Measurements from ENCODE around the gene NCBP2L. TPM values are rescaled to one million over a fixed set of nuclear protein-coding genes. Genes with fewer than 3 reads are reported as not detected.

NCBP2L gene
- total RNA-seq, 1 experiment from 2014 or later, result not detected

DNA sequence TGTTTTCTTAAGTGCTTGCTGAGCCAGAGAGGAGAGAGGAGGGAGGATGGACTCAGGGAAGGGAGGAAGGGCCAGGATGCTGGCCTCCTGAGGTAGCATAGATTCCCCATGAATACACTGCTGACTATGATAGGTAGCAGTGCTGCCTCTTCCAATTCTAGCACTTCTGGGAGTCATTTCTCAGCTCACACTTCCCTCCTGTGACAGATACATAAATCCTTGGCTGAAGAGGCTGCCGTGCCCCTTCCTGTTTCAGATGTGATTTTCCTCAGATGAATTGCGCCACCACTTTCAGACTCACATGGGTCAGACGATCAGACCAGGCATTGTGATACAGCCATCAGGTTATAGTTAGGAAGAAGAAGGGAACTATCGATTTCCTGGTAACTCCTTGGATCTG is 24.3 kb upstream of the NCBP2L start:
- intact Hi-C loops (cut with micrococcal nuclease), result no loop called here
- peaks cover 4% of the 10 kb centered on the region for H3K36me3 Mint-ChIP-seq (ENCODE audit: insufficient read depth, unreplicated experiment)
- H3K4me1 Mint-ChIP-seq (ENCODE audit: insufficient read depth, unreplicated experiment), result peaks cover 10% of the 10 kb centered on the region
- no peak for DNase-seq (ENCODE audit: unreplicated experiment)
- no peaks in the 10 kb centered on the region for H3K9me3 Mint-ChIP-seq (ENCODE audit: unreplicated experiment)
- BruUV-seq (replicated peaks), result no TSS peak
- H3K4me3 Mint-ChIP-seq (ENCODE audit: unreplicated experiment), result no peak overlapping the region
- H3K27me3 Mint-ChIP-seq (ENCODE audit: insufficient read depth, unreplicated experiment), result peaks cover 86% of the 10 kb centered on the region
- TF ChIP-seq, protein P1, sequence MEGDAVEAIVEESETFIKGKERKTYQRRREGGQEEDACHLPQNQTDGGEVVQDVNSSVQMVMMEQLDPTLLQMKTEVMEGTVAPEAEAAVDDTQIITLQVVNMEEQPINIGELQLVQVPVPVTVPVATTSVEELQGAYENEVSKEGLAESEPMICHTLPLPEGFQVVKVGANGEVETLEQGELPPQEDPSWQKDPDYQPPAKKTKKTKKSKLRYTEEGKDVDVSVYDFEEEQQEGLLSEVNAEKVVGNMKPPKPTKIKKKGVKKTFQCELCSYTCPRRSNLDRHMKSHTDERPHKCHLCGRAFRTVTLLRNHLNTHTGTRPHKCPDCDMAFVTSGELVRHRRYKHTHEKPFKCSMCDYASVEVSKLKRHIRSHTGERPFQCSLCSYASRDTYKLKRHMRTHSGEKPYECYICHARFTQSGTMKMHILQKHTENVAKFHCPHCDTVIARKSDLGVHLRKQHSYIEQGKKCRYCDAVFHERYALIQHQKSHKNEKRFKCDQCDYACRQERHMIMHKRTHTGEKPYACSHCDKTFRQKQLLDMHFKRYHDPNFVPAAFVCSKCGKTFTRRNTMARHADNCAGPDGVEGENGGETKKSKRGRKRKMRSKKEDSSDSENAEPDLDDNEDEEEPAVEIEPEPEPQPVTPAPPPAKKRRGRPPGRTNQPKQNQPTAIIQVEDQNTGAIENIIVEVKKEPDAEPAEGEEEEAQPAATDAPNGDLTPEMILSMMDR (IDR thresholded peaks at IDR 0.05; ENCODE audit: unreplicated experiment), result no peak
- ChIA-PET POLR2A (interaction anchor here (1.2 to 1.6 kb wide), 3 partner anchors 8 to 22 kb away, joined by 3 to 6 read pairs (median 3); no protein-coding TSS in a partner anchor), CTCF (interaction anchor here (0.7 to 1.2 kb wide), 4 partner anchors 9 to 145 kb away, joined by 3 to 6 read pairs (median 4); partner anchors contain the start of gene NCBP2L)
- H3K27ac Mint-ChIP-seq (ENCODE audit: low read depth, unreplicated experiment), result no peak overlapping the region

GRCh38 chrX:107755721-107756120 is 21.8 kb upstream of the NCBP2L start:
- H3K4me3 Mint-ChIP-seq (ENCODE audit: unreplicated experiment), result no peak overlapping the region
- BruUV-seq (replicated peaks), result no TSS peak
- POLR2A ChIA-PET, result interaction anchor here (0.6 to 1.0 kb wide), 2 partner anchors 11 to 26 kb away, joined by 3 to 4 read pairs; no protein-coding TSS in a partner anchor
- H3K4me1 Mint-ChIP-seq (ENCODE audit: insufficient read depth, unreplicated experiment), result peaks cover 5% of the 10 kb centered on the region
- TF ChIP-seq, protein P1 (IDR thresholded peaks at IDR 0.05; ENCODE audit: unreplicated experiment), result no peak
- no peak overlapping the region for H3K27ac Mint-ChIP-seq (ENCODE audit: low read depth, unreplicated experiment)
- intact Hi-C loops (cut with micrococcal nuclease), result no loop called here
- H3K36me3 Mint-ChIP-seq (ENCODE audit: insufficient read depth, unreplicated experiment), result peaks cover 14% of the 10 kb centered on the region
- DNase-seq (ENCODE audit: unreplicated experiment), result no peak
- no peaks in the 10 kb centered on the region for H3K9me3 Mint-ChIP-seq (ENCODE audit: unreplicated experiment)
- CTCF ChIA-PET, result interaction anchor here (1.3 to 1.5 kb wide), 2 partner anchors 10 to 19 kb away, joined by 4 to 6 read pairs; no protein-coding TSS in a partner anchor
- H3K27me3 Mint-ChIP-seq (ENCODE audit: insufficient read depth, unreplicated experiment), result peaks cover 90% of the 10 kb centered on the region

GRCh38 chrX:107758231-107758766 is 19.2 kb upstream of the NCBP2L start:
- Mint-ChIP-seq H3K27me3 (ENCODE audit: insufficient read depth, unreplicated experiment) (peaks cover 91% of the 10 kb centered on the region), H3K9me3 (ENCODE audit: unreplicated experiment) (no peaks in the 10 kb centered on the region), H3K4me1 (ENCODE audit: insufficient read depth, unreplicated experiment) (peaks cover 2% of the 10 kb centered on the region), H3K27ac (ENCODE audit: low read depth, unreplicated experiment) (no peak overlapping the region), H3K36me3 (ENCODE audit: insufficient read depth, unreplicated experiment) (peaks cover 14% of the 10 kb centered on the region), H3K4me3 (ENCODE audit: unreplicated experiment) (no peak overlapping the region)
- POLR2A ChIA-PET, result no interaction called here
- BruUV-seq (replicated peaks), result no TSS peak
- DNase-seq (ENCODE audit: unreplicated experiment), result no peak
- CTCF ChIA-PET, result interaction anchor here (0.5 to 0.8 kb wide), 2 partner anchors 12 to 43 kb away, joined by 3 to 4 read pairs; no protein-coding TSS in a partner anchor
- intact Hi-C loops (cut with micrococcal nuclease), result no loop called here
- TF ChIP-seq, protein P1 (IDR thresholded peaks at IDR 0.05; ENCODE audit: unreplicated experiment), result no peak

DNA sequence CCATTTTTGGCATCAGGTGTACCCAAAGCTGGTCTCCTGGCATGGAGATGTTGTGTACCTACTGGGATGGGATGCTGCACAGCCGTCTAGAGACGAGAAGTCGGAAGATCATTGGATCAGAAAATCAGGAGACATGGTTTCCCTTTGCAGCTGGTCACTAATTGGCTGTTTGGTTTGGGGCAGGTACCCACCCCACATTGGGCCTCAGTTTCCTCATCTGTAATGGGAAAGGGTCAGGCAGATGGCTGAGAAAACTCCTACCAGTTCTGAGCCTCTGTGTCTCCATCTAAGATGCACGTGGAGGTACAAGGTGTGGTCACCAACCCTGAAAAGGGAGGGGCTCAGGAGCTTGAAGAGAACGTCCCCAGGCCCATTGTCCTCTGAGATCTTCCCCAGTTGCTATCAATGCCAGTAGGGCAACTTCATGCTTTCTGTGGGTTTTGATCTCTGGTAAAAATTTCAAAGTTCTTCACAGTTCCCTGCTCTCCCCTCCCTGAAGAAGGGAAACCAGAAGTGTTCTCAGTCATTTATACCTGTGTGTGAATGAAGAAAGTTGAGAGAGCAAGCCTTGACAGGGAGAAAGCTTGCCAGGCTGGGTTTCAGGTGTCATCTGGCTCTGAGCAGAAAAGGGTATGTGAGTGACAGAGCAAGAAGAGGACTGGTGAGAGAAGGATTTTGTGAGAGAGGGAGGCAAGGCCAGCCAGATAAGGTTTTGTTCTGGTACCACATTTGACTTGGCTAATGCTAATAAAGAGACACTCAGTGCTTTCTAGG is 17.0 kb upstream of the NCBP2L start:
- no peak overlapping the region for H3K4me3 Mint-ChIP-seq (ENCODE audit: unreplicated experiment)
- ChIA-PET CTCF (interaction anchor here (1.1 to 1.8 kb wide), 2 partner anchors 9 to 14 kb away, joined by 3 to 4 read pairs; no protein-coding TSS in a partner anchor), POLR2A (interaction anchor here (2.0 kb wide), 1 partner anchor 8 kb away, joined by 6 read pairs; no protein-coding TSS in a partner anchor)
- no peaks in the 10 kb centered on the region for H3K4me1 Mint-ChIP-seq (ENCODE audit: insufficient read depth, unreplicated experiment)
- DNase-seq (ENCODE audit: unreplicated experiment), result no peak
- TF ChIP-seq, protein P1 (IDR thresholded peaks at IDR 0.05; ENCODE audit: unreplicated experiment), result no peak
- peaks cover 10% of the 10 kb centered on the region for H3K36me3 Mint-ChIP-seq (ENCODE audit: insufficient read depth, unreplicated experiment)
- H3K27ac Mint-ChIP-seq (ENCODE audit: low read depth, unreplicated experiment), result no peak overlapping the region
- no TSS peak for BruUV-seq (replicated peaks)
- intact Hi-C loops (cut with micrococcal nuclease), result no loop called here
- H3K9me3 Mint-ChIP-seq (ENCODE audit: unreplicated experiment), result no peaks in the 10 kb centered on the region
- H3K27me3 Mint-ChIP-seq (ENCODE audit: insufficient read depth, unreplicated experiment), result peaks cover 84% of the 10 kb centered on the region

Measured in MCF 10A (cell line).